DMS 273 treated with DMSO at 0.1 percent for 48 hours (cell line): Measurements from ENCODE around the gene PEX14.

ENCODE experiments used
- DNase-seq: peaks from one replicate; lab custom pipeline; 2025; lab: John Stamatoyannopoulos, UW

PEX14 gene

DNA sequence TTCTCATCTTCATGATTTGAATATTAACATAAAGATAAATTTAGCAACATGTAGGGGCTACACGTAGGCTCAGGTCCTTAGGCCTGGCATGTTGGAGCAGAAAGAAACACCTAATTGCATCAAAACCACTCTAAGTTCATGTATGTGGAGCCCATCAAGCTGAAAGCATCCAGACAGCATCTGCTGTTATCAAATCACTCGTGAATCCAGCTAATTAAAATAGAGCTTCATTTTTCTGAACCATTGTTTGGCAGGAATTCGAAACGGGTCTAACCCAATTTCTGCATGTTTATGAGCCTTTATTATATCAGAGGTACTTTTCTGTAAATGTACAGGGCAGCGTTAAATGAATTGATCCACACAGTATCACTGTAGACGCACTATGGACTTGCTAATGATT lies 45.7 kb downstream of the PEX14 start:
- no peak for DNase-seq

DNA sequence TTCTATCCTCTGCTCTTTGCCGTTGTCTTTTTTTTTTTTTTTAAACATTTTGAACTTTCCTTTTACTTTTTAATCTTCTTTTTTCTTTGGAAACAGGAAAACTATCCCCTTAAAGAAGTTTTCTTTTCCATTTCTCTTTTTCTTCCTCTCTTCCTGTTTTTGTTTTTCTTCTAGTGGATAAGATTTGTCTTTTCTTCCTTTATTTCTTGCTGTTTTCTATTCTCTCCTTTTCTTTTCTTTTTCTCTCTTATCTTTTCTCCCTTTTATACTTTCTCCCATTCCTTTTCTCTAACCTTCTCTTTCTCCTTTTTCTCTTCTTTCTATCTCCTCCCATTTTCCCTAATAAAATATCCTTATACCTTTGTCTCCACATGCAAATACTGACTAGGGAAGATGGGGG lies 46.2 kb downstream of the PEX14 start:
- no peak for DNase-seq

DNA sequence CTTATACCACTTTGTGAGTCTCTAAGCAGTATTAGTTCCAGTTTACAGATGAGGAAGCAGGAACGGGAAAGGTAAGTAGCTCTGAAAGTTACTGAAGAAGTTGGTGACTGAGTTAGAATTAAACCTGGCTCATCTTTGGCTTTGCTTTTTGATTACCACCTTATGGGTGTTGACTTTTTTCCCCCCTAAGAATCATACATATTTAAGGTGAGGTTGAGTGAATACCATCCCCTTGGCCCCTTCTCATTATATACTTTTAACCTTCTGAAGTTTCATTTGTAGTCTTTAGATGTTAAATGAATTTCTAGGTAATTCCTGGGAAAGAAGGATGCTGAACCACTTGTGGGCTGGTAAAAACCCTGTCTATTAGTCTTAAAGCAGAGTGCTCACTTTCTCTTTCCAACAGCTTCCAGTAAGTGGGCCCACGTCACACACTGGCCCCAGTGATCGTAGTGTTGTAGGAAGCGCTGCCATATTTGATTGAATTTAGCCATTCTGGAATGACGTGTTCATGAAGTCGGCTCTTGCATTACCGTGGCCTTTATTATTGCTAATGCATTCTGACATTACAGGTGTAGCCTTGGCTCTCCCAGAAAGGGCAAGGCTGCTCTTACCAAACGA lies 46.9 kb downstream of the PEX14 start:
- no peak for DNase-seq

DNA sequence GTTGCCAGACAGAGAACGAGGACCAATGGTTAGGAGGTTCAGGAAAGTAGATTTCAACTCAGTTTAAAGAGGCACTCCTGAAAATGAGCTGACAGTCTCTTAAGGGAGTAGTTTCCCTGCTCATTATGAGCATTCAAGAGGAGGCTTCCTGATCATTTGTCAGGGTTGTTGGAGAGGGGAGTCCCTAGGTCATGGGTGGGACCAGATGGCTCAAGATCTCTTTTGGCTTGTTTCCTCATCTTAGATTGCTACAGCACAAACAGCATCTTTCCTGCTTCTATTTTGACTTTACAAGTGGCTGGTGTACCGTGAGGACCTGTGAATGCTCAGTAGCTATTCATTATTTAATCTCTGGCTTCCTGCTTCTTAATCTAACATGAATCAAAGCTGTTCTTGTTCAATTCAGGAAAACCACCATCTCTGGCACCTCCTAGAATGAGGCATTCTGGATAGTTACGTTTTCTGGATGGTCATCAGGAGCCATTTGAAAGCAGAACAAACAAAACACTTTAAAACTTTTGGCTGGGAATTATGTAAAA lies 47.6 kb downstream of the PEX14 start:
- no peak for DNase-seq

DNA sequence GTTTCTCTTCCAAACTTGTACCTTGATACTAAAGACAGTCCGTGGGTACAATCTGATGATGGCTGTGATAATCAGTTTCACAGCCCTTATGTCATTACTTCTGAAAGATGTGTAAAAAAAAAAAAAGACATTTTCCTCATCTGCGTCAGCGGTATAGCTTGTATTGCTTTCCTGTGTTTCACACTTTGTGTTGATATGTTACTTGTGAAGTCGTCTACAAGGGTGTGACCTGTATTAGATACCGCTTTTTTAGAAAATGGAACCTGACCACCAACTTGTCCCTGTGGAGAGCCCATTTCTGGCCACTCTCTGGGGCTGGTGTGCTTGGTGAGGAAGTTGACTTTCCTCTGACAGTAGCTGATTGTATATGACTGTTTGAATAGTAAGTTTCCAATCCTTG lies 50.5 kb downstream of the PEX14 start:
- no peak for DNase-seq

DNA sequence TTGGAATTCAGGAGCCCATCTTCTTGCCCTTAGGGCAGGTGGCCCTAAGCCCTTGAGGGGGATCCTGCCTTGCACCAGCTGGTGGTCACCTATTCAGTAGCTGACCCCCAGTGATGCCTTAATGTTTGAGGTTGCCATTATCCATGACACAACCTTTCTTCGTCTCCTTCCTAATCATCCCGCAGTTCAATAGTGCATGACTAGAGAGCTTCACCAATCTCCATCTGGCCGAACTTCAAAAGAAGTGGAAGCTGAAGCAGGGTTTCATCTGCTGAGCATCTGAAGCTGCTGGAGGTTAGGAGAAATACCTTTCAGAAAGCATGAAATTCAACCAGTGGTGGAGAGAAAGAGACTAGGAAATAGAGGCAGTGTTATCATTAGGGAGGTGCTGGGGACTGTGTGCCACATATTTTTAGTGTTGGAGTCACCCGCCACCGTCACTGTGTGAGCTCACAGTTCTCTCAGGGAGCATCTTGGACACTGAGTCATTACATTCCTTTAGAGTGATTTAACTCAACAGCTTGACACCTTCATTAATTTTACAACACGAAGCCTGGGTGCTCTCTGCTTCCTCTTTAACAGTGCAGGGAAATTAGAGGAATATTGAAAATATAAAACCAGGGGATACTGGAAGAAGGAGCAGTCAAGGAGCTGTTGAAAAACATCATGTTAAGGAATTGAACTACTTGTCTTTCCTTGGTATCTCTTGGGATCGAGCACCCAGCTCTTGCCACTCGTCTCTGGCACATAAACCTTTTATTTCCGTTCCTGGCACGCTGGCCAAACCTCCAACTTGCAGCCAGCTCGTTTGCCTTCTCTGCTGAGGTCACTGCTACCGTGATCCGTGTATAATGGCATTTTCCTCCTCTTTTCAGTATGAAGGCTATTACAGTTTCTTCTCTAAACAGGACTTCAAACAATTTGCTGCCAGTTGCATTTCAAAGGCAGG lies 53.6 kb downstream of the PEX14 start:
- no peak for DNase-seq

DNA sequence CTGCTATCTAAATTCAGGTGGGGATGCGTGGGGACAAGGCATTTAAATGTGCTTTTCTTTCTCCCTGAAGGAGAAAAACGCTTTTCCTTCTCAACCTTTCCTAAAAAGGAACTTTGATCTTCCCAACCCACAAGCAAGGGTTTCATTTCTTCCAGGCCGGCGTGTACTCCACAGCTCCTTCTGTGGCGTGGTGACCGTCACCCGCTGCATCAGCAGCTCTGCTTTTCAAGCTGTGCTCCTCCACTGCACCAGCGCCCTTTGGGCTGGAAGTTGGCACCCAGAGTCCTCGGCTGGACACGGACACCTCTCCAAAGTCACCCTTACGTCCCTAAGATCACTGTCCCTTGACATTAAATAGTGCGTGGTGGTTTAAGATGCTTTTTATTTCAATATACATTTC lies 54.3 kb downstream of the PEX14 start:
- DNase-seq, result no peak

DNA sequence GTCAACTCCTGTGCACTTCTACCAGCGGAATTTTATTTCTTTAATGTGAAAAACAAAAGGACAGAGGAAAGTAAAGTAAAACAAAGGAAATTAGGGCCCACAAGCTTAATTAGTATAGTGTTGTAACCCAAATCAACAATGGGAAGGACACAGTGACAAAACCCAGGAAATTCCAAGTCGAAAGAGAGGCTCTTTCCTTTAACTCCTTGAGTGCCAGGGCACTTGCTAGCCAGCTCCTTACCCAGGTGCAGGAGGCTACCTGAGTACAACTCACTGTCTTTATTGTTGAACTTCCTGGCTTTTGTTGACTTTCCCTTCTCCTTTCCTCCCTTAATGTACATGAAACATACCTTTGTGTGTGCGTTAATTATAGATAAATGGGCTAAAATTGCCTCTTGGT lies 55.0 kb downstream of the PEX14 start:
- DNase-seq, result no peak

DNA sequence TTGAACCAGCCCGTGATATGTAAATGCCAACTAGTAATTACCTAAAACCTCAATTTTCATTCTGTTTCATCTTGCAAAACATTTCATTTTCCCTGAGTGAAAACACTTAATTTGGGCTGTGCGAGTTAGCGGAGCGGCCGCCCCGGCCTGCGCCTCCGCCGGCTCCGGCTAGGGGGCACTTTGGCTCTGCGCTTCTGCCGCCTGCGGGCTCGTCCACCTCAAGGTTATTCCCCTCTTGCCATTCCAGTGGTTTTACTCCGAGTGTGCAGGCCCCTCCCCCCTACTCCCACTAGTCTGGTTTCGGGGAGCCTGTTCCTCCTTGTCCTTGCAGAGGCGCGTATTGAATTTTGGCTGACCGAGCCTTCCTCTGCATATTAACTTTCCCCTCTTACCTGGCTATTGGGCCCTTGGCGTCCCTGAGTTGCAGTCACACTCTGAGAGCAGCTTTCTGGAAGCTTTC lies 55.6 kb downstream of the PEX14 start:
- no peak for DNase-seq

DNA sequence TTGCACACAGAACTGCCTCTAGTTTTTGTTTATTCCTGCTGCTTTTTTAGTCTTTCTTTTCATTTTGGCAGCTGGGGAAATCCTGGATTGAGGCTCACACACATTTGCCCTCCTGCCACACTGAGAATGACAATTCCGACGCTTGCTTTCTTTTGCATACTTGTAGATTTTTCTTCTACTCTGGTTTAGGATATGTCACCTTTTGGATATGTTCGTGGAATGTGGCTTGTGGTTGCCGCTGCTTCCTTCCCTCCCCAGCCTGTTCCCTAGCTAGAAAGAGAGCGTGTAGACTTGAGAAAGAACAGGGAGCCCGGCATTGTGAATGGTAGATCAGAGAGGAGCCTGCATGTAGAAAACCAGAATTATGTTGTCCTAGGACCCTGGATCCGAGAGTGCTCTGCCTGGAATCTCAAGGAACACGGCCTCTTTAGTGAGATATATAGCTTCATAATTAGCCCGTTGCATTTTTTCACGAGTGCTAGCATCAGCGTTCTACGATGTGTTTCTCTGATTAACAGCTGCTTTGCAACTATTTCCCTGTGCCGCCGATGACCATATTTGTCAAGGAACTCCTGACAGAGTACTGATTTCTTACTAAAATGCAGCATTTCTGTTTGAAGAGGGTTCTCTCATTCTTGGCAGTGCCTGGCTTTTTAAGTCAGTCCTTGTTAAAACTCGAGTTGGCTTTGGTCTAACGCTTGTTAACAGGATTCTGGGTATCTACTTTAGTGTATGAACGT lies 56.2 kb downstream of the PEX14 start:
- no peak for DNase-seq

DNA sequence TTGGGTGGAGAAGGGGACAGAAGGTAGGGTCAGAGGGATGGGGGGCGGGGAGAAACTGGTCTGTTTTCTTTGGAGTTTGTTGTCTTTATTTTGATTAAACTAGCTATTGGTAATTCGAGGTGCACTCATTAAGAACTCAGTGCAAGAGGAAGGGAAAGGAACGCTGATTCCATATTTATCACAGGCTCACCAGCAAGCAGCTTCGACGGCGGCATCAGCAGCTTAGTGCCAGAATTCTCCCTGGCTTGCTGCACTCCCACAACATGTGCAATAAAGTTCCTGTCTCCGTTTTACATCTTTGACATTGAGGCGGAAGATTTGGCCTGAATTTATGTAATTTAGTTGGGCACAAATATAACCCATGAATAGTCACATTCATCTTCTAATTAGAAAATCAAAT lies 57.6 kb downstream of the PEX14 start:
- DNase-seq, result no peak

DNA sequence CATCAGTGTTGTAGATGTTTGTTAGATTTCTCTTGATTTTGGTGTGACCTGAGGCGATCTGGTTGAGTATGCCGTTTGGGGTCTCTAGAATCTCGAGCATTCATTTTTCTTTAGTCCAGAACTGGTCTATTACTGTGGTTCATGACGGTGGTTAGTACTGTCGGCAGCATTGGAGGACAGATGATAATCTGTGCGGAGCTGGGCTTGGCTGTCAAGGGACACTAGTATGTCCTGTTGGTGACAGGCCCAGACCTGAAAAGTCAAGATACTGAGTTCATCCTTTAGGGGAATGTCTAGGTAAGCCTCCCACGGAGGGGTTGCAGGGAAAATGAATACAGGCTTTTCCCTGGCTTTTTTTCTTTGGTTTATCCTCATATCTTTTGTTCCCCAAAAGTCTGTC lies 59.8 kb downstream of the PEX14 start:
- DNase-seq, result no peak

DNA sequence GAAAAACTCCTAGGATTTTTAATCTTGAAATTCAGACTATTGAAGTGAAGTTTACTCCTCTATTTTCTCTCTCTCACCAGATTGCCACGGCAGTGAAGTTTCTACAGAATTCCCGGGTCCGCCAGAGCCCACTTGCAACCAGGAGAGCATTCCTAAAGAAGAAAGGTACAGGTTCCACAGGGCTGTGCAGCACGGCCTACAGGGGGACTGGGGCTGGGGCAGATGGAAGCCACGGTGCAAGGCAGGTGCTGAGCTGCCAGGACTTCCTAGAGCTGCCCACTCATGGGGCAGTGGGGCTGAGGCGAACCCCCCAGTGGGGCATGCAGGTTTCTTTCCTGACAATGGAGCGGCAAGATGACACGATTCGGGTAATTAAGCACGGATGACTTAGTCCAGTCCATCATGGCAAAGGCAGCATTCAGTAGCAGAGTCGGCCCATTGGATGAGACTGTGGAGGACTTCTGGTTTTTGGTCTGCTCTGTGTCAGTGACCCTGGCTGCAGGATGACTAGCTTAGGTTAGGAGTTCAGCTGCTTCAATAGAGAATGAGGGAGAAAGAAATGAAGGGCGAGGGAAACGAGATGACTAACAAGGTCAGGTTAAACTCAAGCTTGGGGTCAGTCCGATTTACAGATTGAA lies 61.5 kb downstream of the PEX14 start:
- DNase-seq, result no peak

DNA sequence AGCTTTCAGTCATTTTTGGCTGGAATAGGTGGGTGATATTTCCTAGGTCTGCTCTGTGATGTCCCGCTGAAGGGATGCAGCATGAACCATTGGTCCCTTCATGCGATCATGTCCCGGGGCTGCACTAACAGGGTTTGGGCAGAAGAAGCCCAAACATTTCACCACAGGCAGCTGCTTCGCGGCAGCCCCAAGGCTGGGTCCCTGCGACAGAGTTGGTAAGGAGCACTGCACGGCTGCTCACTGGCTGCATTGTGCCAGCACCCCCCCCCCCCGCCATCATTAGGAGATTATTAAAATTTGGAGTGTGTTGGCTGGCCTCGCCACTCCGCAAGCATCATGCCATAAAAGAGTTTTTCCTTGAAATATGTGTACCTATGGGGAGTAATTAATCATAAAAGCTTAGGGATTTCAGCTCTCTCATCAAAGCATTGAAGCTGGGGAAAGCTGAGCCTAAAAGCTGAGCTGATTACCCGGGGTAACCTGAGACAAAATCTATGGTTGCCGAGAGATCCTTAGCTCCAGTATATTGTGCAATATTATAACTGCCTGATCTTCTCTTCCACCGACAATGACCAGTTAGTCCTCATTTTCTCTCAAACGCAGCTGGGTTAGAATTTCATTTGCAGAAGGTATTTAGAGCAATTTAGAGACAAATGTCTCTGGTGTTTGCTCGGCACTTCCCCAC lies 62.5 kb downstream of the PEX14 start:
- DNase-seq, result no peak

DNA sequence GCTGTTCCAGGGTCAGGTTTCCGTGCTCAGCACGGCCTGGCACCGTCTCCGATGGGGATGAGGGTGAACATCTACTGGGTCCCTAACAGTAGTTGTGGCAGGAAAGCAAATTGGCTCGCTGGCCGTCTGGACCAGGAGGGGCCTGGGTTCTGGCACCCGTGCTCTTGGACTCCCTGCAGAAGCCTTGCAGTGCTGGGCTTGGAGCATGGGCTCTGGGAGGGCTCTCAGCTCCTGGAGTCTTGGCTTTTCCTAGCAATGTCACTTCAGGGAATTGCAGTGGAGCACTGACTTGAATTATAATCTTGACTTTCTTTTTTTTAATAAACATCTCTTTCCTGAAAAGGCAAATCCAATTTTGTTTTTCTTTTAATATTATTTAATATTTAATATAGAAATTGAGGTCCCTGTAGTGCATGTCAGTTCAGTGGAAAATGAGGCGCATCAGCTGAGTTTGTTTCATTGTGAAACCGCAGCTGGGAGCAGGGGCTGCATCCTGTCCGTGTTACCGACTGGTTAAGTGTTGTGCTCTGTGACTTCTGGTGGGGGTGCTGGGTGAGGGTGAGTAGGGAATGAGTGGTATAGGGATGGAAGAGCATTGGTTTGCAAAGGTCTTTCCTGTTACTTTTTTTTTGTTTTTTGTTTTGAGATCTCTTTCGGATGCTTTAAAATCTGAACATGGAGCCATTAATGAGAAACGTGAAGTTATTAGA lies 64.1 kb downstream of the PEX14 start:
- no peak for DNase-seq

DNA sequence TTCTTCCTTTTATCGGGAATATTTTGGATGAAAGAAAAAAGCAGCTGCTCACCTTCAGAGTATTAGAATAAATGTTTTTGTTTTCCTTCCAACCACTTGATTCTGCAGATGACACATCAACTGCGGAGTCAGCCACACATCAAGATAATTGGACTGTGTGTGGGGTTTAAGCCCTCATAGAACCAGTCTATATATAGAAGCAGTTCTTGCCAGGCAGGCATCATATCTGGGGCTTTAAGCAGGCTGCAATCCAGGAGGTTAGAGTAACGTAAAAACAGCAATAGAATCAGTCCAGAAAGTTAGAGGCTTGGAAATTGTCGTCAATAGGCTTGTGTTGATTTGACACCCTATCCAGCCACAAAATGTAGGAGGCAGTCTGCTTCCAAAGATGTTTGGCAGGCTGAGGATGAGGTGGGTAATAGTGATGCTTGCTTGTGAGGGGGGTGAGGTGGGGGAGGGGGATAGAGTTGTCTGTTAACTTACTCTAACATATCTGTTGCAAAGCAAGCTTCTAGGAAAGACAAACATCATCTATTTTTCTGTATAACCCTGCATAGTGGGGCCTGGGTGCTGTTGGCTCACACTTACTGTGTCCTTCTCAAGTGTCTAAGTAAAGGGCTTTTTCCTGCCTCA lies 64.8 kb downstream of the PEX14 start:
- DNase-seq, result no peak

DNA sequence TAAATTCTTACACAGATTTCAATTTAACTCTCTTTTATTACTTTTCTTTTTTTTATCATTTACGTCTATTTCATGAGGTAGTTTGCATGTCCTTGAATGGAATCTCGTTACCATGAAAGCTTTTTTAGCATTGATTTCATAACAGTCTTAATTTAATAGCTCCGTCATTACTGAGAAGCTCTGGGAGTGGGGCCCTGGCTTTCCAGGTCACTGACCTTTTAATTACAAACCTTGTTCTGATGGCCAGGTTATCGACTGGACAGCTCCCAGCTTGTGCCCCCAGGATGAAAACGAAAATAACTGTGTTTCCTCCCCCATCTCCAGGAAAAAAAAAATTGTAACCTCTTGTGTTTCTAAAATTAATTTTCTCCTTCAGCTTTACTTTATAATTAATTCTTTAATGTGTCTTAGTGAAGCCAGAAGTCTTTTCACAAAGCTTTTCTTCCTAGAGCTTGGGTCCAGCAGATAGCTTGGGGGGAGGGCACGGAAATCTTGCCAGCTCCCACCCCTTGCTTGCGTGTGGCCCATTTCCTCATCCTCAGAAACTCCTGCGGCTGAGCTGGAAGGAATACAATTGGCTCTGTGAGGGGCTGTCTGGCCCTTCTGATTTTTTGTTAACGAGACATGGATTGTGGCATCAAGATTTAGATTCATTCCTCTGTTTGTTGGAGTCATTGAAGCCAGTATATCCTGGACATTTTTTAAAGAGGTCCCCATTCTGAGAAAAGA lies 65.7 kb downstream of the PEX14 start:
- DNase-seq, result no peak

DNA sequence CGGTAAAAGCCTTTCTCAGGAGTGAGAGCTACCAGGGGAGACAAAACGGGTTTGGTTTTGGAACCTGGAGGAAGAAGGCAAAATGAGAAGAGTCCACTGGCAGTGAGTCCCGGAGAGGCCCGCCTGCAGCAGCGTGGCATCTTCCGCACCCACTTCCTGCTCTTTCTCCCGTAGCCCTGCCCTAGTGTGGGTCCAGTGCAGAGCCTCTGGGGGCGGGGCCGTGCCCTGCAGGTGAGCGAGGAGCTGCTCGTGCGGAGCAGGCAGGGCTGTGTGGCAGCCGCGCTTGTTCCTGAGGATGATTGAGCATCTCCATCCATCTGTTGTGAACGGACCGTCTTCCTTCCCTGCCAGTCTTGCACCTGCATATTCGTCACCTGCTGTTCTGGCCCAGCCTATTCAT lies 66.5 kb downstream of the PEX14 start:
- no peak for DNase-seq

DNA sequence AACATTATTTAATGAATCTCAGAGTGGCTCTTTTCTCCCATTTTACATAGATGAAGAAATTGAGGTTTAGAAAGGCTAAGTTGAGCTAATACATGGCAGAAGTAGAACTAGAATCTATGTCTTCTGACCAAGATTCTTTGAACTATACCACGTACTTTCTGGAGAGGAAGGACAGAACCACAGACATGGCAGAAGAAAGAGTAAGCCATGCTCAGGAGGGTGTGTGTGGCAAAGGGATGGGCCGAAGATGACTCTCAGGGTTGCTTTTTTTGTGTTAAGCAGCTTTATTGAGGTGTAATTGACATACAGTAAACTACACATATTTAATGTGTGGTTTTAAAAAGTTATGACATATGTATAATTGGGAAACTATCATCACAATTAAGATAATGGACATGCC lies 69.5 kb downstream of the PEX14 start:
- no peak for DNase-seq

DNA sequence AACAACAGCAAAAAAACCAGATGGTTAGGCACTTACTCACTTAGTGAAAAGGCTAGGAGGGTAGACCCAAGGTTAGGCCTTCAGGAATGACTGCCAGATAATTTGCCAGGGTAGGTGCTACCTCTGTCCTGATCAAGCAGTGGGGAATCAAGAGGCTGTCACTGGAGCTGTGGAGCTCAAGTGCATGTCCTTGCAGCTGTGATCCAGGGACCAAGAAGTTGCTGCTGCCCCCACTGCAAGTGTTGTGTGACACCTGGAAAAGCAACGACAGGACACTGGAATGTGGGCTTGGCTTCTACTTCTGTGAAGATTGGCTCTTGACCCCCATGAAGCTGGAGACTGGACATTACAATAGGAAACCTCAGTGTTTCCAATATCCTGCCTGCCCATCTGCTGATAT lies 72.1 kb downstream of the PEX14 start:
- DNase-seq, result no peak
